ENCODE measurements around the gene ABCC4.
"Not testable (repeated sequence)": the region's sequence is repeated elsewhere in the genome, so short reads cannot be mapped to it uniquely, and the experiment has no call there.

Gene ABCC4

DNA sequence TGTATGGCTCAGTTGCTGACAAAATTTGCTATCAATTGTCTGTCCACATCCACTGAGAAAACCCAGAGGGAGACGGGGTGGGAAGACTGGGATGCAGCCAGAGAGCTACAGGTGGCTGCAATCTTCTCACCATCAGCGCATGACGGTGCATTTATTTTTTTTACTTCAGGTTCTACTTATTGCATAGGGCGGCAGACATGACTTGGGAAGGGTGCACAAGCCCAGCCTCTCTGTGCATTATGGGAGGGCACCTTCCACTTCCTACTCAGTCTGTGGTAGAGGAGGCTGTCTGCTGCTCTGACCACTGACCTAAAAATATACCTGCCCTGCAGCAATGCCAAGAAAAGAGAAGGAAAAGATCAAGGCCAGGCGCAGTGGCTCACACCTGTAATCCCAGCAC is 73.1 kb downstream of the ABCC4 start:
- DNase-seq (ENCODE audit: low read depth in 3 of 3) = no peak

DNA sequence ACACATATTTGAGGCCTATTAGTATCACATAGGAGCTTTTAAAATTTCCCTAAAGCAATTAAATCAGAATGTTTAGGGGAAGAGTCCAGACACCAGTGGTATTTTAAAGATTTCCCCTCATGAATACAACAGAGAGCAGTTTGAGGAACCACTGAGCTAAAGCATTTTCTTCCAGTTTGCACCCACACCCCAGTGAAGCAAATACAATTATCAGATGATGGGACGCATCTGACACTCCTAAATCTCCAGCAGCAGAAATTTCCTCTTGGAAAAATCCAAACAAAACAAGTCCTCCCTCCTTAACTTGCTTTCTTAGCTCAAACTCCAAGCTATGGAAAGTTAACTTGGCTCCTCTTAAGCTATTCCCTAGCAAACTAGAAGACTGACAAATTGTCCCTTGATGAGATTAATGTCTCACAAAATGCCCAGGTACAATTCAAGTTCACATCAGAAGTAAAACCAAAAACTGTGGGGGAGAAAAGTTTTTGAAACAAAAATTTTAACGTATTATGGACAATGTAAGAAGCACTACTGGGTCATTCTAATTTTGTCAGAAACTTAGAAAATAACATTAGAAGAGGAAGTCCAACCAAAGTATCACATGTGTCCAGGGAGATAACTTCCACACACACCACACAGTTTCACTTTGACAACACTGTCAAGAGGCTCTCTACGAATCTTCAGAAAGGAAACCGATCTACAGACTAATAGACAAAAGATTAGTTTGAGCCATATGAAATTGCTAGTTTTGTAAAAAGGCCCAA is 74.1 kb downstream of the ABCC4 start:
- DNase-seq (ENCODE audit: low read depth in 3 of 3) = no peak

DNA sequence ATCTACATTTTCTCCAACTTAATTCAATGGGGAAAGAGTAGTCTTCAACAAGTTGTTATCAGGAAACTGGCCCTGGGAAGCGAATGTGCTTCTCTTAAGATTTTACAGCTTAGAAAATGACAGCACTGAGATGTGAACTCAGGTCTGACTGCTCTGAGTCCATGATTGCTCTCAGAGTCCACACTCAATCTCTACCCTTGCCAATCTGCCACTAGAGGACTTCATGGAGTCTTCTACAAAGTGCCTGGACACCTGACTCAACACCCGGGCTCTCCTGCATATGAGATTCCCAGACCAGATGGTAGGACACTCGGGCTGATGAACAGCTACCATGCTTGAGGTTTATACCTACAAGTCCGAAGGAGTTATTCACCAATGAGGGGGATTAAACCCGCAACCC is 74.8 kb downstream of the ABCC4 start:
- DNase-seq (ENCODE audit: low read depth in 3 of 3) = no peak

DNA sequence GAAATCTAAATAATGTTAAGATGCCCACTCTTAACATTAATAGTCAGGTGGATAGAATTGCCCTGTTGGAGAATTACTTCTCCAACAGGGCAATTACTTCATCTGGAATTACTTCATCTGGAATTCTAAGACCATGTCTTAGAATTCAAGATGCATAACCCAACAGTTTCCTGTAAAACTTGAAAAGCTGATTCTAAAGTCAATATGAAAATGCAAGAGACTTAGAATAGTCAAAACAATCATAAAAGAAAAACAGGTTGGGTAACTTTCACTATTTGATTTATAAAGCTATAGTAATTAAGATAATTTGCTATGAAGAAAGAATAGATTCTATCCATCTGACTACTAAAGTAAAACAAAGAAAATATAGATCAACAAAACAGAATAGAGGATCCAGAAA is 75.2 kb downstream of the ABCC4 start:
- DNase-seq (ENCODE audit: low read depth in 3 of 3) = no peak

DNA sequence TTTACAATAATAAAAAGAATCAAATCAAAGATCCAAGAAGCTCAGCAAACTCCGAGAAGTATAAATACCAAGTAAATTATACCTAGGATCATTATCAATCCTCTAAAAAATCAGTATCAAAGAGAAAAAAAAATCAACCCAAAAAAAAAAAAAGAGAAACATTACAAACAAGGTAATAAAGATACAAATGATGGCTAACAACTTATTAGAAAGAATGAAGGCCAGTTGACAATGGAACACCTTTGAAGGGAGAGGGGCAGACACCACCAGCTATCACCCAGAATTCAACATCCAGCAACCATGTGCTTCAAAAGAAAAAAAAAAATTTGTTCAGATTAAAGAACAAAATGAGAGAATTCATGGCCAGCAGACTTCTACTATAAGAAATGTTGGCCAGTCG is 77.2 kb downstream of the ABCC4 start:
- no peak for DNase-seq (ENCODE audit: low read depth in 3 of 3)

DNA sequence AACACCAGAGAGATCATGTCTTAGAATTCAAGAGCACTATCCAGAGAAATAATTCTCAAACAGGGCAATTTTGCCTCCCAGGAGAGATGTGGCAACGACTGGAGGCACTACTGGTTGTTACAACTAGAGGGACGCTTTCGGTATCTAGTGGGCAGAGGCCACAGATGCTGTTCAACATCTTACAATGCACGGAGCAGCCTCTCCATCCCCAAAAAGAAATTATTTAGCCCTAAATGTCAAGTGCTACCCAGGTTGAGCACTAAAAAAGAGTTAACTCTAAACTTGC is 78.6 kb downstream of the ABCC4 start:
- DNase-seq (ENCODE audit: low read depth in 3 of 3) = no peak

DNA sequence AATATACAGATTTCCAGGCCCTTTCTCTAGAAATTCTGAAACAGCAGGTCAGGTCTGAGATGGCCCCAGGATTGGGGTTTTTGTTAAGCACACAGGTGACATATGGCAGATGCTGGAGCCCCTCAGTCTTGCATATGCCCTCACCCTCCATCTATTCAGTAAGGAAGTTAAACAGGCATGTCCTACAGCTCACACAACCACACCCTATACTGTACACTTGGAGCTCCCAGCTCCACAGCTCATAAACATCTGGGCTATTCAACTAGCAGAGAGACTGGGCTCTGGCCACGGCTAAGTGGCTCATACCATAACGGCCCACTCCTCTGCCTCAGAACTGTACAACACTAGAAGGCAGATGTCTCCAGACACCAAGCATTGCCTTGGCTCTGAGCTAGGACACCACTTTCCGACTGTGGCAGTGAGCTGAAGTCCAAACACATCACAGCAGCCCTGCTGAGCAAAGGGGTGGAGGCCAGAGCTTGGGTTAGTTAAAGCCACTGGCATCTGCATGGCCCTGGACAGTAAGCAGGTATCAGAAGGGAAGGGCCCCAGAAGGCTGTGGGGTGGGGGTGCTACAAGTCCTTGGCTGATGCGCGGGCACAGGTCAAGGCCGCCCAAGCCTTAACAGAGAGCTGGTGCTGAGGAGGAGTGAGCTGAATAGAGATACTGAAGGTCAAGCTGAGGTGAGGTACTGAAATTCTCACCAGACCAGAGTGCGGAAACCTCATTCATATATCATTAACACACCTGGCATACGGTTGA is 79.1 kb downstream of the ABCC4 start:
- no peak for DNase-seq (ENCODE audit: low read depth in 3 of 3)

DNA sequence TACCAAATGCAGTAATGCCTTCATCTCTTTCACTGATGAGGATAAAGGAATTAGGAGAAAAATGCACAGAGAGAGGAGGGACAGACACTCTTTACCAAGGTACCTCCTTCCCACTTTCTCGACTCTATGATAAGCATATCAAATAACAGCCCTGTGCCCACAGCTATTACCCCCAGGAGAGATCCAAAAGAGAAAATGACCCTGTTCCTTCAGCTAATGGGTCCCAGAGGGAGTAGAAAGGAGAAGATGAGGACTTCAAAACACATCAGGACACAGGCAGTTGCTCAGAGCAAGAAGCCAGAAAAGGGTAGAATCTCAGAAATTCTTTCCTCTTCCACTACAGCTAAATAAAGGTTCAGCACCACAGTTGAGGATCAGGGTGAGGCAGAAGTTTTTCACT is 80.6 kb downstream of the ABCC4 start:
- DNase-seq (ENCODE audit: low read depth in 3 of 3) = no peak

DNA sequence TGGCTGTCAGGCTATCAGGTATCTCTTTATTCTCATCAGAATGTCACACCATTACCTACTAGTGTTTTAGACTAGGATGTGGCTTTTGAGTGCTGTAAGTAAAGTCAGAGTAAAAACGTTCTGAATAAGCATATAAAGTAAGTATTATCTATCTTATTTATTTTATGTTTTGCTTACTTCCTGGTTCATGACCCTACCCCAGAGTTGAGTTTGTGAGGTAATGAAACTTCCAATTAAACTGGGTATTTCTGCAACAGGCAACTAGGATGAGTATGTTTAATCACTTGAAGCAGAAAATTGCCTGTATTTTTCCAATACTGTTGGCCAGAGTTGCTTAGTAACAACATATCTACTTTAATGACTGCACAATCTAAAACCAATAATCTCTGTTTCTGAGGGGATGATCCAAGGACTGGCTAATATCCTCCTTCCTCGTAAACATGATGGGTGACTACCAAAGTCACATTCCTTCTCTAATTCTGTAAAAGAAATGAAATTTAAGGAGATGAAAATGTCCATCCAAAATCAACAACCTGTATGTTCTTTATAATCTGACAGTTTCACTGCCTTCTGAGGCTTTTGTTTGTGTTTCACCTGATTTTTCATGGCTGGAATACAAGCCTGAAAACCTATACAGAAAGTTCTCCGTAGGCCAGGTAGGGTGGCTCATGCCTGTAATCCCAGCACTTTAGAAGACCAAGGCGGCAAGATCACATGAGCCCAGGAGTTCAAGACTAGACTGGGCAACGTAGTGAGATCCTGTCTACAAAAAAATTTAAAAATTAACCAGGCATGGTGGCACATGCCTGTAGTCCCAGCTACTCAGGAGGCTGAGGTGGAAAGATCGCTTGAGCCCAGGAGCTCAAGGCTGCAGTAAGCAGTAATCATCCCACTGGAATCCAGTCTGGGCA is 83.1 kb downstream of the ABCC4 start:
- DNase-seq (ENCODE audit: low read depth in 3 of 3) = no peak

DNA sequence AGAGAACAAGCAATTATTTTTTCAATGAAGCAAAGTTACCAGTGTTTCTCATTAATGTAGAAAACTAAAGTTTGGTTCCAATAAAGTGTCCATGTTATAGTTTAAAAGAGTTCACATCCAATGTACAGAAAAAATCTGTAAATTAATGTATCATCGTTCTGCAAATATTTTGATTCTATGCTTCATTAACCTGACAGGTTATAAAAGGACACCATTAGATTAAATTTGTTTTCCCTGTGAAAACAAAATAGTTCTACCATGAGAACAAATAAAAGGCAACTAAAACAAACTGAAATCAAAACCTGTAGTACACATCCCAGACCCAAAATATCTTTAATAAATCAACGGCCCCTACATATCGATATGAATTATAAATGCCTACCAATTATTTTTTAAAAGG is 85.1 kb downstream of the ABCC4 start:
- DNase-seq (ENCODE audit: low read depth in 3 of 3) = no peak

DNA sequence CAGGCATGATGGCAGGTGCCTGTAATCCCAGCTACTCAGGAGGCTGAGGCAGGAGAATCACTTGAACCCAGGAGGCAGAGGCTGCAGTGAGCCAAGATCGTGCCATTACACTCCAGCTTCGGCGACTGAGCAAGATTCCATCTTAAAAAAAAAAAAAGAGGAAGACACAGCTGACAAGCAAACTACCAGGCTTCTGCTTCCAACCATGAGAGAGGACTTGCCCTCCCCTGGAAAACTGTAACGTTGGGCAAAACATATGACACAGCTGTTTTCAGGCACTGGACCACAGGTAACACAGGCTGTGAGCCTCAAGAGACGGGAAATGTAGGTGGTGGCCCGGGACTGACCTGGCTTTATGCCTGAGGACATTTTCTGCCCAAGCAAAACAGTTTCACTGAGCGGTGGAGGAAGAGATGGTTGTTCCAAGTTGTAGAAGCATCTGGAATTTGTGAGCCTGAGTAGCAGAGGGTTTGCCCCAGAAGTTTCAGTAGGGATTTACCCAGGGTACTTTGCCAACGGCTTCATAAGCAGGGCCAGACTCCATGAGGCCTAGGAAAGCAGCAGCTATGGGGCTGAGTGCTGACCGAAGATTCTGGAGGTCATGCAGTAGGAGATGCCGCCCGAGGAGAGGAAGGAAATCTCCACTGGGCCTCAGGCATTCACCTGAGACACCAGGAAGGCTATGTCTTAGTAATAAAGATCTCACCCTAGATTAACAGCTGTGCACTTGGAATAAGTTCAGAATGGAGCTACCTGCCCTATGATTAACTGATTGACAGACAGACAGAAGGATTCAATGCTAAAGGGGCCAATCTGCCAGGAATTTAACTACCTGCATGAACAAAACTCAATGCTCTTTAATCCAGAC is 88.0 kb downstream of the ABCC4 start:
- DNase-seq (ENCODE audit: low read depth in 3 of 3) = no peak

DNA sequence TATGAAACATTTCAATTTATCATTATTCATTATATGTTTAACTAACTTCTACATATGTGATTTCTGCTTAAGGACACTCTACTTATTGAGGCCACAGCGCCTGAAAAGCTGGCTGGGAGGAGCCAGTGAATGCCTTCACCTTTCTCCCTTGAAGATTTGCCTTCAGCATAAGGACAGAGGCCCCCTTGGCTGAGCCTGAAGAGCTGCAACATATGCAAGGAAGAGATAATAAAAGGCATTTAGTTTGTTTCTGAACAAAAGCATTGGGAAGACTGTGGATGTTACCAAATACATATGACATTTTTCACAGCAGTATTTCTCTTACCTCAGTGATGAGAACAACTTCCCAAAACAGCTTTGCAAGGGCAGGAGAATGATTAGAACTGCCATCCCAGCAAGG is 92.1 kb downstream of the ABCC4 start:
- no peak for DNase-seq (ENCODE audit: low read depth in 3 of 3)

DNA sequence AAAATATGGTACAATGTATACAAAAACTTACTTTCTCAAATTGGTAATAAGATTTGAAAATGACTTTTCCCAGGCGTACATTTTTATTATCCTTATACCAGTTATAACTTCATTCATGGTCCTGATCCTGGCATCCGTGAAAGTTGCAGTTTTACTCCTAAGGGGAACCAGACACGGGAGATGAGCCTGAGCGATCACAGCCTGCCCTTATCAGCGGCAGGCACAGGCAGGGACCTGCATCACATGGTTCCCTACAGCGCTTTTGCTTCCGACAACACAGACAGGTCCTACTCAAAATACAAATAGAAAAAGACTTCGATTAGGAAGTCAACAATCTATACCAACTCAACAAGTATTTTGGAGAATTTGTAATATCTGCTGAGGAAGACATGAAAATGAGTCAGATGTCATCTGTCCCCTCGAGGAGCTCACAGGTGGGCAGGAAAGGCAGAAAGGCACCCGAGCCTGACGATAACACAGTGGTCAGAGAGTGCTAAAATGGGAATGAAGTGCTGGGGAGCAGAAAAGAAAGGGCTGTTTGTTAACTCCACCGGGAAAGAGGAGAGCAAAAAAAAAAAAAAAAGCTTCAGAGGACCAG is 93.4 kb downstream of the ABCC4 start:
- no peak for DNase-seq (ENCODE audit: low read depth in 3 of 3)

DNA sequence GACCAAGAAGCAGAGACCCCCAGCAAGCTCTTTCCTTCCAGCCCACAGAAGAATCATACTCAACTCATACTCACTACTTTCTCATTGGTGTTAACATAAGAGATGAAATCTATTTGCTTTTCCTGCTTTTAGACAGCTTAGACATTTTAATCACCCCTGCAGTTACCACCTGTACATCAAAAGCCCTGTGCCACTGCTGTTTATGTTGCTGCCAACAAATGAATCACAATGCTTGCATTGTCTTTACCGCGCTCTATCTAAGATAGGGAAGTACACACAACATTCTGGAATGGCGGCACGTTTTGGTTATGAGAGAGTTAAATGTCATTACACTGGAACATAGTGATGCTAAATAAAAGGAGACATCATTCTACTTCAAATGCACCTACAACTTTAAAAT is 95.1 kb downstream of the ABCC4 start:
- DNase-seq (ENCODE audit: low read depth in 3 of 3) = no peak

DNA sequence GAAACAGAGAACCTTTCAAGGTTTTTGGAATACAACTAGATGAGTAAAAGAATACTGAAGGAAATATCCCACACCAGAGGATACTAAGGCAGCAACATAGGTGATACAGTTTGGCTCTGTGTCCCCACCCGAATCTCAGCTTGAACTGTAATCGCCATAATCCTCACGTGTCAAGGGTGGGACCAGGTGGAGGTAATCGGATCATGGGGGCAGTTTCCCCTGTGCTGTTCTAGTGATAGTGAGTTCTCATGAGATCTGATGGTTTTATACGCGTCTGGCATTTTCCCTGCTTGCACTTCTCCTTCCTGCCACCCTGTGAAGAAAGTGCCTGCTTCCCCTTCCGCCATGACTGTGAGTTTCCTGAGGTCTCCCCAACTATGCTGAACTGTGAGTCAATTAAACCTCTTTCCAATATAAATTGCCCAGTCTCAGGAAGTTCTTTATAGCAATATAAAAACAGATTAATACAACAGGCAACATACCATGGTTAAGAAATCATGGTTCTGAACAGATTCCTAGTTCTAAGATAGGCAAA is 97.0 kb downstream of the ABCC4 start:
- no peak for DNase-seq (ENCODE audit: low read depth in 3 of 3)

DNA sequence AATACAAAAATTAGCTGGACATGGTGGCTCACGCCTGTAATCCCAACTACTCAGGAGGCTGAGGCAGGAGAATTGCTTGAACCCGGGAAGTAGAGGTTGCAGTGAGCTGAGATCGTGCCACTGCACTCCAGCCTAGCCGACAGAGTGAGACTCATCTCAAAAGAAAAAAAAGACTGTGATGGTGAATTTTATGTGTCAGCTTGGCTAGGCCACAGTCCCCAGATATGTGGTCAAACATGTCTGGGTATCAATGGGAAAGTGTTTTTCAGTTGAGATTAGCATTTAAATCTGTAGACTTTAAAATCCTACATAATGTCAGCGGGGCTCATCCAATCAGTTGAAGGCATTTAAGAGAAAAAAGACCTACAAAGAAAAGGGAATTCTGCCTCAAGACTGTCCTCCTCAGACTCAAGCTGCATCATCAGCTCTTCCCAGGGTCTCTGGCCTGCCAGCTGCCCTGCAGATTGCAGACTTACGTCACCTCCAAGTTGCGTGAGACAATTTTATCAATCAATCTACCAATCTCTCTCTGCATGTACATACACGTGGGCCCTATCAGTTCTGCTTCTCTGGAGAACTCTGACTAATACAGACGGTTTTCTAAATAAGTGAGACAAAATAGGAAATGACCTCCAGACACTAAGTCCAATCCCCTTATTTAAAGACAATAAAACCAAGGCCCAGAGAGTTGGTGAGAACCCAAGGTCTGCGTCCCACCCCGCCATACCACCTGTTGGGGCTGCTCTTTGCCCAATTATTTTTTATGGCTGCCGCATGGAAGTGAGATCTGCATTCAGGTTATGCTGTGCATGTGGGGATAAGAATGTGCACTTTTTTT is 99.2 kb downstream of the ABCC4 start:
- no peak for DNase-seq (ENCODE audit: low read depth in 3 of 3)

DNA sequence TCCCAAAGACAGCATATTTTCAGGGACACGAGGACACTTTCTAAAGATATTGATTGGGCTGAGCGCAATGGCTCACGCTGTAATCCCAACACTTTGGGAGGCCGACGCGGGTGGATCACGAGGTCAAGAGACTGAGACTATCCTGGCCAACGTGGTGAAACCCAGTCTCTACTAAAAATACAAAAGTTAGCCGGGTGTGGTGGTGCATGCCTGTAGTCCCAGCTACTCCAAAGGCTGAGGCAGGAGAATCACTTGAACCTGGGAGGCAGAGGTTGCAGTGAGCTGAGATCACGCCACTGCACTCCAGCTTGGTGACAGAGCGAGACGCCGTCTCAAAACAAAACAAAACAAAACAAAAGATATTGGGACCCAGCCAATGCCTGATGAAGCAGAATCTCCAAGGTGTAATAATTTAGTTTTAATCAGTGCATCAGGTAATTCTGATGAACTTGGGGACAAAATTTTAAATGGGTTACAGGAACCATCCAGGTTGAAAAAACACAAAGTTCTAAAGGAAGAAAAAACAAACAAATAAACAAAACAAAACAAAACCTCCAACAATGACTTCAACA is 100.8 kb downstream of the ABCC4 start:
- DNase-seq (ENCODE audit: low read depth in 3 of 3) = not testable (repeated sequence)

DNA sequence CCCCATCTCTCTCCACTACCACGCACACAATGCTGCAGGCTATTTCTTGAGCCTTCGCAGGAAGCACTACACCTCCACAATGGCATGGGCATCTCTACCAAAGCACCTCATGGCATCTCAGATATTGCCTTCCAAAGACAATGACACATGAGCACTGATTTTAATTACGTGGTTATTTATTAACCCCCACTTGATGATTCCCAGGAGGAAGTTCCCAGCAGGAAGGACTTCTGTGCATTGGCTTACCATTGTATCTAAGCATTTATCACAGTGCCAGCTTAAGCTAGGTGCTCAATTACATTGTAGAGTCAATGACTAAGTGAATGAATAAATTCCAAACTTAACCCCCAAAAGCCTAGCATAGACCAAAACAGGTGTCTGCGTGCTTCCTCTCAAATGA is 101.4 kb downstream of the ABCC4 start:
- DNase-seq (ENCODE audit: low read depth in 3 of 3) = no peak

DNA sequence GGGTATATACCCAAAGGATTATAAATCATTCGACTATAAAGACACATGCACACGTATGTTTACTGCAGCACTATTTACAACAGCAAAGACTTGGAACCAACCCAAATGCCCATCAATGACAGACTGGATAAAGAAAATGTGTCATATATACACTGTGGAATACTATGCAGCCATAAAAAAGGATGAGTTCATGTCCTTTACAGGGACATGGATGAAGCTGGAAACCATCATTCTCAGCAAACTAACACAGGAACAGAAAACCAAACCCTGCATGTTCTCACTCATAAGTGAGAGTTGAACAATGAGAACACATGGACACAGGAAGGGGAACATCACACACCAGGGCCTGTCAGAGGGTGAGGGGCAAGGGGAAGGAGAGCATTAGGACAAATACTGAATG is 102.6 kb downstream of the ABCC4 start:
- DNase-seq (ENCODE audit: low read depth in 3 of 3) = not testable (repeated sequence)

DNA sequence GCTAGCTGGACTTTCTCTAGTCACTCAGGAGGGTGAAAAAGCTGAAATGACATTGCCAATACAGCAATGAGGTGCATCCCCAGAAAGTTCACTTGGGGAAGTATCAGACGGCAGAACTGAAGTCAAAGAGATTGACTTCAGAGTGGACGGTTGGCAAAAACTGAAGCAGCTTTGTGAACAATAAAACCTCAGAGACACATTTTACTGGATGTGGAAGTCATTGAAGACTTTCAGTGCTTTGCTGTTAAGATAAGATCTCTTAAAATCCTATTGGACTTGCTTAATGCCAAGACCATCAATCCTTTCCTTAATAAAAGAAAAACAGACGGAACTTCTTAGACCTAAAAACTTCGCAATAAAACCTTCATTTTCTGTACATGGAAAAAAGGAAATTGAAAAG is 103.7 kb downstream of the ABCC4 start:
- no peak for DNase-seq (ENCODE audit: low read depth in 3 of 3)
